Measurements from ENCODE around the gene ROGDI.

The ROGDI gene

GRCh38 chr16:4766875-4767628 is 35.4 kb downstream of the ROGDI start, which contains the start of gene ZNF500:
Gene ZNF500, minus strand, starts transcription at chr16:4767162. Its CDS starts 1,184 bp downstream, at chr16:4765978.
- peak; percentile 91 to 98 for DNase-seq (ENCODE audit: low read depth in 2 of 2)

- no peak for DNase-seq (ENCODE audit: low read depth in 2 of 2)
These were observed 36.6 kb downstream of the ROGDI start for GRCh38 chr16:4765511-4766474.

DNA sequence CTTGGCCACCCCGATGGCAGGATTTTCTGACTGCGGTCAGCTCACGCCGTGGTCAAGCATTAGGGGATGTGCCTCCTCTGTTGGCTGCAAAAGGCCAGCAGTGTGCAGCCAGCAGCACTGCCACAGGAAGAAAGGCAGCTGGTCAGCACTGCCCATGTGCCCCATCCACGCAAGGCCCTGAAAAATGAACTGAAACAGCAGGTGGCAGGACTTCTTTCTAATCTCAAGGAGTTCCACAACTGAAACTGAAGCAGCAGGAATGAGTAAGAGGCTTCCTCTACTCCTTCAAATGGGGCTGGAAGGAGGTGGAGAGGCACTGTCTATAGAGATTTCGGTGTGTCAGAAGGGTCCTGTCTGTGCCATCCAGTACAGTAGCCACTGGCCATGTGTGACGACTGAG is 38.6 kb downstream of the ROGDI start:
- no peak for DNase-seq (ENCODE audit: low read depth in 2 of 2)

GRCh38 chr16:4762205-4762604 is 40.2 kb downstream of the ROGDI start:
- DNase-seq (ENCODE audit: low read depth in 2 of 2): no peak

DNA sequence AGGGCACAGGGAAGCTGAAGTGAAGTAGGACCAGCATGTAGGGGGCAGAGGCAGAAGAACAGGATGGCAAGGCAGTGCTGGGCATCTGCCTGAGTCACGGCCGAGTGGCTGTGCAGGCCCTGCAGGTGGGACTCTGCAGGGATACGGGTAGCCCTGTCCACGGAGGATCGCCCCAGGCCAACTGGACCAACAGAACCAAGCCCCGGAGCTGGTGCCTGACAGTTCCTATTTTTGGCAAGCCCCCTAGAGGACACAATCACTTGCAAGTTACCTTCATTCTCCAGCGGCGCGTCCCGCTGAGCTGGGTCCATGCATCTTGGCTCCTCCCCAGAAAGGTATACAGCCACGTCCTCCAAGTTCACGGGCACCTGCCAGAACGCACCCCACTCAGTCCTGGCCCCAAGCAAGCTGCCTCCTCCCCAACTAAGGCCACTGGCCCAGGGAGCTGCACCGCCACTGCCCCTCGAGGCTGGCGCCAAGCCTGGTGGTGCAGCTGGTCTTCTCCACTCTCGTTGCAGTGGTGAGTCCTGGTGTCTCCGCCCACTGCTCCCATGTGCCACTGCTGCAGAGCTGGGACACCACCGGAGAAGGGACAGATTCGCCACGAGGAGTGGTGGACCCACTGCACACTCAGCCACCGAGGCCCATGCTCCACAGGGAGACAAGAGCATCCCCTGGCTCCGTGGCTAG is 42.1 kb downstream of the ROGDI start:
- no peak for DNase-seq (ENCODE audit: low read depth in 2 of 2)

GRCh38 chr16:4755687-4756086 is 46.7 kb downstream of the ROGDI start:
- DNase-seq (ENCODE audit: low read depth in 2 of 2): no peak

- no peak for DNase-seq (ENCODE audit: low read depth in 2 of 2)
These were observed 47.6 kb downstream of the ROGDI start for GRCh38 chr16:4754865-4755264.

DNA sequence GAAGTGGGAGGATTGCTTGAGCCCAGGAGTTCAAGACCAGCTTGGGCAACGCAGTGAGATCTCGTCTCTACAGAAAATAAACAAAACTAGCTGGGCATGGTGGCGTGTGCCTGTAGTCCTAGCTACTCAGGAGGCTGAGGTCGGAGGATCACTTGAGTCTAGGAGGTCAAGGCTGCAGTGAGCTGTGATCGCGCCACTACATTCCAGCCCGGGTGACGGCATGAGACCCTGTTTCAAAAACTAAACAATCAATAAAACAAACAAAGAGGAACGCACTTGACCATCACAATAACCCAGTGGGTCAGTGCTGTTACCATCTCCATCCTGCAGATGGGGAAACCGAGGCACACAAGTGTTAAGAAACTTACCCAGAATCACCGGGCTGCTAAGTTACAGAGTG is 49.2 kb downstream of the ROGDI start:
- DNase-seq (ENCODE audit: low read depth in 2 of 2): no peak

GRCh38 chr16:4752351-4753100 is 49.9 kb downstream of the ROGDI start:
- no peak for DNase-seq (ENCODE audit: low read depth in 2 of 2)

DNA sequence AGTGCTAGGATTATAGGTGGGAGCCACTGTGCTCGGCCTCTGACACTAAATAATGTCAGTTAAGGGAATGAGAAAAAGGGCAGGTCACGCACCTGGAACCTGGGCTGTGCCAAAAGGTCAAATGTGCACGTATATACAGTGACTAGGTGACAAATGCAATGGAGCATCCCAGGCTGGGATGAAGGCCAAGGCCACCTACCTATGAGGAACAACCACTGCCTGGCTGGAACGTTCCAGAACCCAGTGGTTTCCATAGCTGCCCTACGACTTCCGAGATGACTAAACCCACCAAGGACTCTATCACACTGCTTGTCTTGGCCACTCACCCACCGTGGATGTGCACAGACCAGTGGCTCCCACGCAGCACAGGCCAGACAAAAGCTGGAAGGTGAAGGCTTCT is 51.5 kb downstream of the ROGDI start:
- no peak for DNase-seq (ENCODE audit: low read depth in 2 of 2)

- no peak for DNase-seq (ENCODE audit: low read depth in 2 of 2)
These were observed 52.7 kb downstream of the ROGDI start for GRCh38 chr16:4749700-4750257.

- DNase-seq (ENCODE audit: low read depth in 2 of 2): no peak
These were observed 53.6 kb downstream of the ROGDI start for GRCh38 chr16:4748682-4749411.

GRCh38 chr16:4747906-4748681 is 54.3 kb downstream of the ROGDI start:
- no peak for DNase-seq (ENCODE audit: low read depth in 2 of 2)

DNA sequence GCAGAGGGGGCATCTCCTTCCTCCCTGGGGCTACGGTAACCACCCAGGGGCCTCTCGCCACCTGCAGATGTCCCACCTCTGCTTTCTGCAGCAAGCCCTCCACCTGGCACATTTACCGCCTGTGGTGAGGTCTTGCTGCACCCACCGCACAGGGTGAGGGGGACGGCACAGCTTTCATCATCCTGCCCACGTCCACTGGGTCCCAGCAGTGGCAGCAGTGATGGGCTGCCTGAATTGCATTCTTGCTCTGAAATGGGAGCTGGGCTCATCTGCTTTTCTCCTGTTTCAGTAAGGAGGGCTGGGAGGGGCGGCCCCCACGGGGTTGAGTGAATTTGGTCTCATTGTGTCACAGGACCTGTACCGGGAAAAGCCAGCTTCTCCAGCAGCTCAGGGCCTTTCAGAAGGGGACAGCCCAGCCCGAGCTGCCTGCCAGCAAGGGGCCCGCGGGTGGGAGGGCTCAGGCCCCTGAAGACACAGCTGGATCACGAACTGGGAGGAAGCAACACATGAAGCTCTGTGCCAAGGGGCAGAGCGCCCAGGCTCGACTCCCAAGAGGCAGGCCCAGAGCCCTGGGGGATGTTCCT is 55.4 kb downstream of the ROGDI start:
- DNase-seq (ENCODE audit: low read depth in 2 of 2): no peak
